Measurements from ENCODE around the gene UBE2G1. TPM values are rescaled to one million over a fixed set of nuclear protein-coding genes. Genes with fewer than 3 reads are reported as not detected.

UBE2G1 gene
- total RNA-seq, 4 donors from 2014 or later, result 16.5 to 51.8 (median 33.9) TPM

DNA sequence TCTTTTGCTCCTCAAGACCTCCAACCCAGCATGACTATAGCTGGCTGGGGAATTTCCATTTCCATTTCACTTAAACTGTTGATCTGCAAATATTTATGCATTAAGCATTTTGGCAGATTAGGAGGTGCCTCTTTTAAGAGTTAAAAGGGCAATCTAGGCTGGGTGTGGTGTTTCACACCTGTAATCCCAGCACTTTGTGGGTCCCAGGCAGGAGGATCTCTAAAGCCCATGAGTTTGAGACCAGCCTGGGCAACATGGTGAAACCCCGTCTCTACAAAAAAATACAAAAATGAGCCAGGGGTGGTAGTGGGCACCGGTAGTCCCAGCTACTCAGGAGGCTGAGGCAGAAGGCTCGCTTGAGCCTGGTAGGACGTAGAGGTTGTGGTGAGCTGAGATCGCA, 119.8 kb downstream of the UBE2G1 start:
- peaks cover 0 to 4% of the 10 kb centered on the region in 2 donors for H3K4me1 ChIP-seq
- TF ChIP-seq, protein P1, sequence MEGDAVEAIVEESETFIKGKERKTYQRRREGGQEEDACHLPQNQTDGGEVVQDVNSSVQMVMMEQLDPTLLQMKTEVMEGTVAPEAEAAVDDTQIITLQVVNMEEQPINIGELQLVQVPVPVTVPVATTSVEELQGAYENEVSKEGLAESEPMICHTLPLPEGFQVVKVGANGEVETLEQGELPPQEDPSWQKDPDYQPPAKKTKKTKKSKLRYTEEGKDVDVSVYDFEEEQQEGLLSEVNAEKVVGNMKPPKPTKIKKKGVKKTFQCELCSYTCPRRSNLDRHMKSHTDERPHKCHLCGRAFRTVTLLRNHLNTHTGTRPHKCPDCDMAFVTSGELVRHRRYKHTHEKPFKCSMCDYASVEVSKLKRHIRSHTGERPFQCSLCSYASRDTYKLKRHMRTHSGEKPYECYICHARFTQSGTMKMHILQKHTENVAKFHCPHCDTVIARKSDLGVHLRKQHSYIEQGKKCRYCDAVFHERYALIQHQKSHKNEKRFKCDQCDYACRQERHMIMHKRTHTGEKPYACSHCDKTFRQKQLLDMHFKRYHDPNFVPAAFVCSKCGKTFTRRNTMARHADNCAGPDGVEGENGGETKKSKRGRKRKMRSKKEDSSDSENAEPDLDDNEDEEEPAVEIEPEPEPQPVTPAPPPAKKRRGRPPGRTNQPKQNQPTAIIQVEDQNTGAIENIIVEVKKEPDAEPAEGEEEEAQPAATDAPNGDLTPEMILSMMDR (IDR thresholded peaks at IDR 0.05), result no peak
- no peak for TF ChIP-seq POLR2A (IDR thresholded peaks at IDR 0.05)
- H3K4me3 ChIP-seq, result no peak overlapping the region
- DNase-seq, result no peak
- no peaks in the 10 kb centered on the region for H3K36me3 ChIP-seq
- H3K9me3 ChIP-seq, result no peaks in the 10 kb centered on the region
- intact Hi-C loops (cut with DNase I; ENCODE audit: low total_unique reads), result no loop called here
- no peaks in the 10 kb centered on the region for H3K27me3 ChIP-seq
- H3K27ac ChIP-seq, result no peak overlapping the region

DNA sequence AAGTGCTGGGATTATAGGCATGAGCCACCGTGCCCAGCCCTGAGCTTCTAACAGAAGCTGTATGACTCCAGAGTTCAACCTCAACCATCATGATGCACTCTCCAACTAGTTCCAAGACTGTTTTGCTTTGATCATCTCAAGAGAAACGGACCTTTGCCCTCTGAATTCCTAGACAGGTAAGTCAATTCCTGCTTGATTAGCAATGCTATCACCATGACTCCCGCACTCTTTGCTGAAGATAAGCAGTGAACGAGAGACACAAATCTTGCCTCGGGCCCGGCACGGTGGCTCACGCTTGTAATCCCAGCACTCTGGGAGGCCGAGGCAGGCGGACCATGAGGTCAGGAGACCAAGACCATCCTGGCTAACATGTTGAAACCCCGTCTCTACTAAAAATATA, 124.9 kb downstream of the UBE2G1 start:
- intact Hi-C loops (cut with DNase I; ENCODE audit: low total_unique reads), result no loop called here
- H3K27ac ChIP-seq, result no peak overlapping the region
- no peaks in the 10 kb centered on the region for H3K9me3 ChIP-seq
- H3K4me1 ChIP-seq, result no peaks in the 10 kb centered on the region
- no peaks in the 10 kb centered on the region for H3K27me3 ChIP-seq
- no peak for DNase-seq
- TF ChIP-seq, protein P1 (IDR thresholded peaks at IDR 0.05), result no peak
- no peak for TF ChIP-seq POLR2A (IDR thresholded peaks at IDR 0.05)
- H3K4me3 ChIP-seq, result no peak overlapping the region
- H3K36me3 ChIP-seq, result no peaks in the 10 kb centered on the region

DNA sequence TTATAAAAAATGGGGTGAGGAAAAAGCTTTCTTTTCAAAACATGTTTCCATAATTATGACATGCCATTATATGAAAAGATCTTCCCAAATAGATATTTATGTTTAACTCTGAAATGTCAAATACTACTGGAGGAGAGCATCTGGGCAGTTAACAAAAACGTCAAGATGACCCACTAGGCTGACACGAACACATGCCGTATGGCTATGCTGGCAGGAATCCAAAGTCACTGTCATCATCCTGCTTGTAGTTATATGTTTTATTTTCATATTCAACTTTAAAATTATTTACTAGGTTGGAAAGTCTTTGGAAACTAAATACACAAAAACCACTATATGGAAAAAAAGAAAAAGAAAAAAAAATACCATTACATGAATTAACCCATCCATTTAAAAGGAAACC, 130.0 kb downstream of the UBE2G1 start:
- peak overlapping the region; percentile 0 to 92 for H3K27ac ChIP-seq
- H3K4me3 ChIP-seq, result no peak overlapping the region
- H3K4me1 ChIP-seq, result peaks cover 4 to 17% of the 10 kb centered on the region in 2 donors
- intact Hi-C loops (cut with DNase I; ENCODE audit: low total_unique reads), result no loop called here
- no peak for TF ChIP-seq POLR2A (IDR thresholded peaks at IDR 0.05)
- TF ChIP-seq, protein P1 (IDR thresholded peaks at IDR 0.05), result no peak
- H3K27me3 ChIP-seq, result no peaks in the 10 kb centered on the region
- H3K36me3 ChIP-seq, result no peaks in the 10 kb centered on the region
- no peaks in the 10 kb centered on the region for H3K9me3 ChIP-seq
- no peak for DNase-seq

DNA sequence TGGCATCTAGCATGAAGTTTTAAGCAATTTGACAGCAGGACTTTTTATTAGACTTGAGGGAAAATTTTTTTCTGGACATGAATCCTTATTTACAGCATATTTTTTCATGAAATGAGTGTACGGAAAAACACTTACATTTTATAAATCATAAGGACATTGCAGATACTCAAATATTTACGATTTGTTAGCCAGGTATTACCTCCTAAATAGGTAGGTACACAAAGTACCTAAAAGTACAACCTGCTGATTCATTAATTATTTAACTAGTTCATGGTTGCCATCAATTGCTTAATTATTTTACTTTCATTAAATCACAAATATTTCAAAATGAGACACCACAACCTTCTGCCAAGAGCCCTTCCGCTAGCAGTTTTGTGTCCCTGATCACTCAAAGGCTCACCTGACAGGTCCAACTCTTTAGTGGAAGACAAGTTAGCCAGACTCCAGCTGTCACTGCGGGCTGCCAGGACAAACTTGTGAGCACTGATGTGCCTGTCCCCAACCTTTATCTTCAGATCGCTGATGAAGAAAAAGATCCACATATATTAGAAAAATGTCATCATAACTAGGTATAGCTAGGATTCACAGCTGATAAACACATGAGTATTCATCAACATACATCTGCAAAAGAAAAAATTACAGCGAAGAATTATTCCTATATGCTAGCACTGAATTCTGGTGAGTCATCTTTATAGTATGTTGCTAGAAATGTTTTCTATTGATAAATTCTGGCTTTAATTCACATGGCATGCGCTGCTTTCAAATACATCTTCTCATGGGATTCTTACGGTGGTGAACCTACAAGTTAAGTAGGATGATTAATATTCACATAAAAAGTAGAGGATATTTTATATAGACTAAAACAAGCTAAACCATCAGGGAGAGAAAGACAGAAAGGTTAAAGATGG, 130.8 kb downstream of the UBE2G1 start:
- Histone ChIP-seq H3K4me1 (peaks cover 12 to 25% of the 10 kb centered on the region in 2 donors), H3K4me3 (no peak overlapping the region), H3K27me3 (no peaks in the 10 kb centered on the region), H3K9me3 (no peaks in the 10 kb centered on the region), H3K27ac (peak overlapping the region; percentile 79 to 92), H3K36me3 (no peaks in the 10 kb centered on the region)
- intact Hi-C loops (cut with DNase I; ENCODE audit: low total_unique reads), result no loop called here
- TF ChIP-seq, protein P1 (IDR thresholded peaks at IDR 0.05), result no peak
- no peak for DNase-seq

DNA sequence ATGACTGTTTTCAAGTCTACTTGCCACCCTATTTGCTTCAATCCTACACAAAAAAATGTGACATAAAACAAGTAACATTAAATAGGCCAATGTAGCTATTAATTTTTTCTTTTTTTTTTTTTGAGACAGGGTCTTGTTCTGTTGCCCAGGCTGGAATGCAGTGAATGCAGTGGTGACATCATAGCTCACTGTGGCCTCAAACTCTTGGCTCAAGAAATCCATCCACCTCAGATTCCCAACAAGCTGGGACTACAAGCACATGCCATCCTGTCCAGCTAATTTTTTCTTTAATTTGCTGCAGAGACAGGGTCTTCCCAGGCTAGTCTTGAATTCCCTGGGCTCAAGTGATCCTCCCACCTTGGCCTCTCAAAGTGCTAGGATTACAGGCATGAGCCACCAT, 132.1 kb downstream of the UBE2G1 start:
- no peak for TF ChIP-seq POLR2A (IDR thresholded peaks at IDR 0.05)
- TF ChIP-seq, protein P1 (IDR thresholded peaks at IDR 0.05), result no peak
- no peak for DNase-seq
- no peaks in the 10 kb centered on the region for H3K36me3 ChIP-seq
- H3K27me3 ChIP-seq, result no peaks in the 10 kb centered on the region
- no peaks in the 10 kb centered on the region for H3K9me3 ChIP-seq
- intact Hi-C loops (cut with DNase I; ENCODE audit: low total_unique reads), result no loop called here
- peak overlapping the region; percentile 79 to 92 for H3K27ac ChIP-seq
- H3K4me3 ChIP-seq, result no peak overlapping the region
- H3K4me1 ChIP-seq, result peaks cover 12 to 30% of the 10 kb centered on the region in 2 donors
